IPS-18c (cell line): ENCODE results near the gene WDFY2.
A peak's percentile ranks its signal among the peaks of the same experiment; 100 is the strongest.
"Not testable (repeated sequence)": the region's sequence is repeated elsewhere in the genome, so short reads cannot be mapped to it uniquely, and the experiment has no call there.

Source experiments
- H3K4me3 ChIP-seq: 2 replicates; pipeline ENCODE4 v1.7.0; 2013; ENCODE audit warnings: low read depth, mild to moderate bottlenecking, low read length, moderate library complexity; ENCODE audit not compliant: insufficient read depth
- H3K9me3 ChIP-seq: one replicate; pipeline ENCODE4 v1.6.1; 2013; ENCODE audit warnings: mild to moderate bottlenecking, low read length, moderate library complexity; ENCODE audit not compliant: control insufficient read depth, insufficient read depth

Gene WDFY2

DNA sequence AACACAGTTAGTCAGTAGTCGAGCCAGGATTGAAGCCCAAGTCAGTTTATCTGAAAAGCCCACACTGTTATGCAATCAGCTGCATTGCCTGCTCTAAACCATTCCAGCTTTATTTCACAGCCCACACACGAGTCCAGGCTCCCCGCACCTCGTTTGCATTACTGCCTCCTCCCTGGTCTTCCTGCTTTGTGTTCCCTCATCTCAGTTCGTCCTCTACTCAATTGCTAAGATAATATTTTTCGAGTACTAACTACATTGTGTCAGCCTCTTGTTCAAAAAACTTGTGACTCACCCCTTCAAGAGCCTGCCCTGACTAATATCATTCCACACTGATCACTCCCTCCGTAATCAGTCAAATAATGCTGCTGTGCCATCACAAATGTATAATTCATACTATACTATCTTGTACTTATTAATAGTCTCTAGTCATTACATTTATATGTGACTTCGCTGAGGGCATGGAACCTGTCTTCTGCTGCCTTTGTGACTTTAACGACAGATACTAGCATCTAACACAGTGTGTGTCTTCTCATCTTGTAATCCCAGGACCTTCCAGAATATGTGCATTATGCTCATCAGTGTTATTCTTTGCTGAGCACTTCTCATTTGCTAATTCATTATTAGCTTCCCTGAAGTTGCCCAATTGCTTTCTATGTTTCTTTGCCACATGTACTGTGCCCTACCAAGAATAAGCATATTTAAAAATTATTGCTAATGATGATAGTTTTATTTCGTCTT, 26.2 kb upstream of the WDFY2 start:
- no peak overlapping the region for H3K4me3 ChIP-seq
- no peaks in the 10 kb centered on the region for H3K9me3 ChIP-seq

- Histone ChIP-seq H3K9me3 (no peaks in the 10 kb centered on the region), H3K4me3 (no peak overlapping the region)
Measured at GRCh38 chr13:51559946-51560735, 24.1 kb upstream of the WDFY2 start.

DNA sequence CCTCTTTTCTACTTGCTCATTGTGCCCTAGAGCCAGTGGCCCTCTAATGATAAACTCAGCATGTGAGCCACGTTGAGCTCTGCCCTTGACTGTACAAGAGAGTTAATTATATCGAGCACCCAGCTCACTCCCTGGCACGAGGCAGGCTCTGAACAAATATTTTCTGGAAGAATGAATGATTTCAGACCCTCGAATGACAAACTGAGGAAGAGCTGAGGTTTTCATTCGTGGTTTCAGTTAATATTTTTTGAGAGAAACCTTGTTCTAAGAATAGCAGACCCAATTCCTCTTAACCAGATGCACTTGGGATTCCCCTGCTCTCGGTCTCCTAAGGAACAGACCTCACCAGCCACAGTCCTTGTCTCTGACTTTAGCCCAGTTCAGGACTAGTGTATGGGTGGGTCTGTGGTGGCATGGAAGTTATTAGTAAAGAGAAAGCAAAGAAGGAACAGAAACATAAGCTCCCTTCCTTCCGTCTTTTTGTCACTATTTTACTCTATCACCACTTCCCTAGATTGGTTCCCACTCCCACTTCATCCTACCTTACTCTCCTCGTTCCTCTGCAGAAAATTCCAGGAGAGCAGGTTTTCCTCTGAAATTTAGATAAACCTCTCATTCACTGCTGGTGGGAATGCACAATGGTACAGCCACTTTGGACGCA, 22.1 kb upstream of the WDFY2 start:
- peaks cover 3% of the 10 kb centered on the region for H3K9me3 ChIP-seq

DNA sequence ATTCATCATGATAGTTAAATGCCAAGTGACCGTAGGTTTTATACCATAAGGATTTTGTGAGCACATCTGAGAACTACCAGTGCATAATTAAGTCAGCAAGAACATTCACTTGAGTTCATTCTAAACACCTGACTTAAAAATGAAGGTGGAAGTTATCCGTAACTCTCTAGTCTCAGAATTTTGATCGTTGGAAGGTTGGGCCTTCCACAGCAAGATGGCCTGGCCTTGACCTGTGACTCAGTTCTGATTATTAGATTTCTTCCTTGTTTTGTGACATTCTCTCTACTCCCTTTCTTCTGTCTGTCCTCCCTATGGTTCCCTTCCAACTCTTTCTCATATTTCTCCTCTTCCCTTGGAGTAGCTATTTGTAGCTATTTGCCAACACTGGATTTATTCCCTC, 20.0 kb upstream of the WDFY2 start:
- Histone ChIP-seq H3K9me3 (peaks cover 7% of the 10 kb centered on the region), H3K4me3 (no peak overlapping the region)

More for the DNA sequence above, 22.1 kb upstream of the WDFY2 start:
- no peak overlapping the region for H3K4me3 ChIP-seq

GRCh38 chr13:51564671-51565070, 19.6 kb upstream of the WDFY2 start:
- H3K9me3 ChIP-seq, result peaks cover 7% of the 10 kb centered on the region
- no peak overlapping the region for H3K4me3 ChIP-seq

- H3K9me3 ChIP-seq, H3K4me3 ChIP-seq: not testable (repeated sequence)
Measured at GRCh38 chr13:51569001-51569400, 15.3 kb upstream of the WDFY2 start.

- no peaks in the 10 kb centered on the region for H3K9me3 ChIP-seq
- H3K4me3 ChIP-seq, result no peak overlapping the region
Measured at GRCh38 chr13:51576754-51577153, 7.5 kb upstream of the WDFY2 start.

DNA sequence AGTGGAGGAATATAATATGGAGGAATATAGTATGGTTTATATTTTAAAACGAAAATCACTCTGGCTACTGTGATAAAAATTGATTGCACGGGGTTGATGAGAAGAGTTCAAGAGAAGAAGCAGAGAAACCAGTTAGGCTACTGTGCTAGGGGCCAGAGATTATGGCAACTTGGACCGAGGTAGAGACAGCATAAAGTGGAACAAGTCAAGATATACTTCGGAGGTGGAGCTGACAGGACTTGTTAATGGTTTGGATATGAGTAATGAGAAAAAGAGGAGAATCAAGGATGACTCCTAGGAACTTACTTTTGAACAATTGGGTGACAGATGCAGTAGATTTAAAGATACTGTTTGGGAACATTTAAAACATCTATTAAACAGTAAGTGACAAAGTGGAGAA, 6.6 kb upstream of the WDFY2 start:
- H3K4me3 ChIP-seq, result no peak overlapping the region
- H3K9me3 ChIP-seq, result no peaks in the 10 kb centered on the region

- no peak overlapping the region for H3K4me3 ChIP-seq
- H3K9me3 ChIP-seq, result no peaks in the 10 kb centered on the region
Measured at GRCh38 chr13:51579676-51580075, 4.6 kb upstream of the WDFY2 start.

GRCh38 chr13:51581148-51581820, 3.0 kb upstream of the WDFY2 start:
- no peak overlapping the region for H3K4me3 ChIP-seq
- no peaks in the 10 kb centered on the region for H3K9me3 ChIP-seq

- Histone ChIP-seq H3K4me3 (peak overlapping the region; percentile 92; the same call in 1 of the 2 replicates), H3K9me3 (no peaks in the 10 kb centered on the region)
Measured at GRCh38 chr13:51583469-51583874, 790 bp upstream of the WDFY2 start.

DNA sequence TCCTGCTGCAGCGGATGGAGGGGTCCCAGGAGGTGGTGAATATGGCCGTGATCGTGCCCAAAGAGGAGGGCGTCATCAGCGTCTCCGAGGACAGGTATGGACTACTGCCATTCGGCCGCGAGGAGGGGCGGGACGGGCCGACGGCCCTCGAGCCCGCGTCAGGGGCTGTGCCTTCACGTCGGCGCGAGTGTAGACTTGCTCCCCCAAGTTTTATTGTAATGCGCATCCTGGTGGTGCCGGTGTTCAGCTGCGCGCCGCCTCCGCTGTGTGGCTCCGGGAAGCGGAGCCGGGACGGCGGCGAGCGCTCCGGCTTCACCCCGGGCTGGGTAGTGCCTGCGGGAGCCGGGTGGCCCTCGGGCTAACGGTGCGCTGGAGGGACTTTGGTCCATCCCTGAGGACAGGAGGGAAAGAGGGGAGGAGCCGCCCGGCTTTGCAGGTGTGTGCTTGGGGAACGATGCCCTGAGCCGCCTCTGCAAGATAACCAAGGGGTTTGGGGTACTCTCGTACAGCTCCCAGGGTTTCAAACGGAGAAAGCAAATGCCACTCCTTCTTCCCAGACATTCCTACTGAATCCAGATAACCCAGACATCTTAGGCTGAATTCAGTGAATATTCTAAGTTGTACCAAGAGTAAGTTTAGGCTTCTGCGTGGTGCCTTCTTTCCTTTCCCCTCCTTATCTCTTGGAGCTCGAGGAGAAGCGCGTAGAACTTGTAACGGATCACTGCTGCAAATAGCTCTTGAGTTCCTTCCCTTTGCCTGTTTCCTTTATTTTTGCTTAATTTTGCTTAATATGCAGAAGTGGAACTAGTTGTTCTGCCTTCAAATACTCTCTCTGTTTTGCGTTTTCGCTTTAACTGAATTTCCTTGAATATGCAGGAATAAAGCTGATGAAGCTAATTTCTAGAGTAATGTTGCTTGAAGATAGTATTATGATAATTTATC, 740 bp downstream of the WDFY2 start:
- no peaks in the 10 kb centered on the region for H3K9me3 ChIP-seq
- peak overlapping the region; percentile 92 for H3K4me3 ChIP-seq

DNA sequence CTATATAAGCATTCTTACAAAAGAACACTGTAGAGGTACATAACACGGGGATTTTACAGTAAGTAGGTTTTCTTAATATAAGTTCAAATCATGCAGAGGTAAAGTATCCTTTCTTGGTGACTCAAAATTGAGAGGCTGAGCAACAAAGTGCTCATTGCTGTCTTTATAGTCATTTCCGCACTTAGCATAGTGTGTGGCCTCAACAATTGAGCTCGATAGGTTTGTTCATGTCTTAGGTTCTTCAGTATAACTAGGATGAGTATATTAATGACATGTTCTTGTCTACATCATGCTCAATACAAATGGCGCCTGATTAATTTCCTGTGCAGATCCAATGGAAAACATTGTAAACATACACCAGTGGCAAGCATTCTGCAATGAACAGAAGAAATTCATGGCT, 1.4 kb downstream of the WDFY2 start:
- peak overlapping the region; percentile 92 for H3K4me3 ChIP-seq

GRCh38 chr13:51587372-51587771, 3.1 kb downstream of the WDFY2 start:
- Histone ChIP-seq H3K9me3 (no peaks in the 10 kb centered on the region), H3K4me3 (no peak overlapping the region)

More for the DNA sequence above, 1.4 kb downstream of the WDFY2 start:
- H3K9me3 ChIP-seq, result no peaks in the 10 kb centered on the region

DNA sequence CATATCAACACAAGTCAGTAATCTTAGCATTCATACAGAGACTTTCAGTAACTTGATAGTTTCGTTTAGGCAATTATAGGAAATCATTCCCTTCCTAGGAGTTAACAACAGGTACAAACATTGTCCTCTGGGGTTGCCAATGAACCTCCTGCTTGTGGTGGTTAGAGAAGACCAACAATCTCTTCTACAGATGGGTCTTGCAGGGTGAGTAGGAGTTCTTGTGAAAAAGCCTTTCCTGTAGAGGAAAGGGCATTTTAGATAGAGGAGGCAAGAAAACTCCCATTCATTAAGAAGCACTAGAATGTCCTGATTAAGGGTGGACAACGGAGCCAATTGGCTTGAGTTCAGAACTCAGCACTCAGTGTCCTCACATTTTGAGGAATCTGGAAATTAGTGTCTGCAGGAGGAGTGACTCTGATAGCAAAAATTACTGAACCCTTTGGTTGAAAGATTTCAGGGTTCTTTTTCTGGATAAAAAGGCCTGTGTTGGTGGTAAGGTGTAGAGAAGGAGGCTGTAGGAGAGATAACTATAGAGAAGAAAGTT, 4.2 kb downstream of the WDFY2 start:
- Histone ChIP-seq H3K9me3 (no peaks in the 10 kb centered on the region), H3K4me3 (no peak overlapping the region)

GRCh38 chr13:51589793-51590192, 5.5 kb downstream of the WDFY2 start:
- Histone ChIP-seq H3K9me3 (no peaks in the 10 kb centered on the region), H3K4me3 (no peak overlapping the region)
